ENCODE data around the gene CTSW.

Gene CTSW

GRCh38 chr11:65886826-65887722 is 7.4 kb downstream of the CTSW start:
- no peak for DNase-seq

GRCh38 chr11:65887723-65888162 is 8.1 kb downstream of the CTSW start:
- DNase-seq, result no peak

GRCh38 chr11:65888163-65888814 is 8.7 kb downstream of the CTSW start, which contains the start of gene FIBP:
Gene FIBP, minus strand, starts transcription at chr11:65888471. Its CDS starts 53 bp downstream, at chr11:65888418.
- DNase-seq, result peak; percentile 95

- DNase-seq, result peak; percentile 94
Observed at GRCh38 chr11:65890324-65891218, 10.9 kb downstream of the CTSW start, which contains the start of gene CCDC85B. Gene CCDC85B, plus strand, starts transcription at chr11:65890673. Its CDS starts 111 bp downstream, at chr11:65890784.

GRCh38 chr11:65891219-65892136 is 11.8 kb downstream of the CTSW start:
- peak; percentile 57 for DNase-seq

- peak; percentile 39 for DNase-seq
Observed at GRCh38 chr11:65892137-65892540, 12.5 kb downstream of the CTSW start.

- no peak for DNase-seq
Observed at GRCh38 chr11:65892661-65893317, 13.2 kb downstream of the CTSW start.

GRCh38 chr11:65894034-65894591 is 14.5 kb downstream of the CTSW start:
- DNase-seq, result no peak

- DNase-seq, result no peak
Observed at GRCh38 chr11:65895482-65895981, 15.9 kb downstream of the CTSW start.

- DNase-seq, result no peak
Observed at GRCh38 chr11:65896034-65896999, 16.7 kb downstream of the CTSW start.

GRCh38 chr11:65897020-65897471 is 17.4 kb downstream of the CTSW start:
- no peak for DNase-seq

- peak; percentile 26 for DNase-seq
Observed at GRCh38 chr11:65898656-65899355, 19.2 kb downstream of the CTSW start.

GRCh38 chr11:65899356-65900124 is 19.9 kb downstream of the CTSW start:
- peak; percentile 73 for DNase-seq

GRCh38 chr11:65900125-65900898 is 20.7 kb downstream of the CTSW start, which contains the start of gene FOSL1:
Gene FOSL1, minus strand, starts transcription at chr11:65900388. Its CDS starts 49 bp downstream, at chr11:65900339.
- DNase-seq, result peak; percentile 91

GRCh38 chr11:65900899-65901180 is 21.2 kb downstream of the CTSW start:
- no peak for DNase-seq

- no peak for DNase-seq
Observed at GRCh38 chr11:65903068-65903481, 23.4 kb downstream of the CTSW start.

GRCh38 chr11:65903715-65904114 is 24.1 kb downstream of the CTSW start:
- no peak for DNase-seq

Data from hematopoietic multipotent progenitor cell treated with erythropoietin and hydrocortisone succinate and interleukin-3 and kit ligand, for 8 days (in vitro differentiated cells).